SU-DHL-6 (cell line): ENCODE data around the gene IFNL1.

ENCODE experiments used
- H2AFZ ChIP-seq: fragments of 200-600 bp; sonication (generic); 2 replicates; pipeline ENCODE4 v1.6.1; 2014; ENCODE audit warnings: low read depth, mild to moderate bottlenecking, moderate library complexity, mixed read lengths, antibody characterized with exemption, low read length; ENCODE audit not compliant: severe bottlenecking
- H3F3A ChIP-seq: fragments of 200-600 bp; shearing (Covaris generic); 2 replicates; pipeline ENCODE4 v1.6.0; 2016; ENCODE audit warnings: antibody characterized with exemption, mild to moderate bottlenecking; ENCODE audit not compliant: insufficient read depth
- H3K27ac ChIP-seq: fragments of 200-600 bp; sonication (generic); 2 replicates; pipeline ENCODE4 v1.5.1; 2016; ENCODE audit warnings: low read depth, mild to moderate bottlenecking, low read length, moderate library complexity, mixed read lengths
- H3K27me3 ChIP-seq: fragments of 200-600 bp; sonication (generic), shearing (Covaris generic); 2 replicates; pipeline ENCODE4 v1.6.0; 2014; ENCODE audit warnings: mild to moderate bottlenecking, low read length
- H3K36me3 ChIP-seq: fragments of 200-600 bp; sonication (generic); 2 replicates; pipeline ENCODE4 v1.6.1; 2014; ENCODE audit warnings: mild to moderate bottlenecking, low read length, mixed read lengths
- H3K4me2 ChIP-seq: fragments of 300-600, 200-600 bp; shearing (Covaris generic), sonication (generic); 2 replicates; pipeline ENCODE4 v1.6.0; 2014; ENCODE audit warnings: low read length, low read depth, mild to moderate bottlenecking; ENCODE audit not compliant: poor library complexity, severe bottlenecking
- H3K4me3 ChIP-seq: fragments of 200-600 bp; sonication (generic); 2 replicates; pipeline ENCODE4 v1.5.1; 2014; ENCODE audit warnings: antibody characterized with exemption, low read length, mild to moderate bottlenecking, mixed read lengths; ENCODE audit not compliant: insufficient read depth, poor library complexity, severe bottlenecking
- H3K79me2 ChIP-seq: fragments of 200-600 bp; sonication (generic); 2 replicates; pipeline ENCODE4 v1.6.1; 2014; ENCODE audit warnings: mild to moderate bottlenecking, low read length, moderate library complexity; ENCODE audit not compliant: insufficient read depth
- H3K9ac ChIP-seq: fragments of 200-600 bp; sonication (generic); 2 replicates; pipeline ENCODE4 v1.7.0; 2014; ENCODE audit warnings: mild to moderate bottlenecking, low read length
- H3K9me2 ChIP-seq: fragments of 200-600 bp; sonication (generic); replicated peaks from 2 replicates; pipeline ENCODE4 v1.6.1; 2014; ENCODE audit warnings: low read length; ENCODE audit not compliant: insufficient read depth
- H3K9me3 ChIP-seq: fragments of 200-600 bp; sonication (generic); 2 replicates; pipeline ENCODE4 v1.6.1; 2014; ENCODE audit warnings: low read length, mixed read lengths; ENCODE audit not compliant: insufficient read depth
- H4K20me1 ChIP-seq: fragments of 200-600 bp; sonication (generic); 2 replicates; pipeline ENCODE4 v1.6.1; 2014; ENCODE audit warnings: low read depth, mild to moderate bottlenecking, antibody characterized with exemption, low read length, moderate library complexity, mixed read lengths
- EZH2phosphoT487 ChIP-seq: fragments of 200-600 bp; sonication (generic), shearing (Covaris generic); conservative IDR thresholded peaks from 2 replicates; pipeline ENCODE4 v1.6.1; 2018; ENCODE audit warnings: mild to moderate bottlenecking, antibody characterized with exemption, low read length, moderate library complexity, mixed read lengths
- TF ChIP-seq, protein P1 (sequence below): fragments of 200-600 bp; sonication (generic); IDR thresholded peaks from one replicate; pipeline ENCODE4 v1.5.1; 2017; ENCODE audit warnings: antibody characterized with exemption, mild to moderate bottlenecking, low read length, moderate library complexity; ENCODE audit not compliant: insufficient read depth, poor library complexity, severe bottlenecking

IFNL1 gene

DNA sequence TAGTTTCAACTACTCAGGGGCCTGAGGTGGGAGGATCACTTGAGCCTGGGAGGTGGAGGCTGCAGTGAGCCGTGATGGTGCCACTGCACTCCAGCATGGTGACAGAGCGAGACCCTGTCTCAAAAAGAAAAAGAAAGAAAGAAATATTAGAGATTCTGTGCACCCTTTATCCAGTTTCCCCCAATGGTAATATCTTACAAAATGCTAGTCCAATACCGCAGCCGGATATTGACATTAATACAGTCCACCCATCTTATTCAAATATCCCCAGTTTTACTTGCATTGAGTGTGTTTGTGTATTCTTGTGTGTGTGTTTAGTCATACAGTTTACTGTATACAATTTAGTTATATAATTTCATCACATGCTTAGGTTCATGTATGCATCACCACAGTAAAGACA, 39.0 kb upstream of the IFNL1 start:
- Histone ChIP-seq H3K79me2 (no peaks in the 10 kb centered on the region), H3K4me3 (no peak overlapping the region), H4K20me1 (no peaks in the 10 kb centered on the region), H3F3A (no peaks in the 10 kb centered on the region), H2AFZ (no peak overlapping the region), H3K27me3 (no peaks in the 10 kb centered on the region), H3K4me2 (no peak overlapping the region), H3K9ac (no peak overlapping the region), H3K9me2 (no peaks in the 10 kb centered on the region), H3K36me3 (no peaks in the 10 kb centered on the region), H3K9me3 (no peaks in the 10 kb centered on the region), H3K27ac (no peak overlapping the region)
- TF ChIP-seq EZH2phosphoT487, result no peak
- TF ChIP-seq, protein P1, sequence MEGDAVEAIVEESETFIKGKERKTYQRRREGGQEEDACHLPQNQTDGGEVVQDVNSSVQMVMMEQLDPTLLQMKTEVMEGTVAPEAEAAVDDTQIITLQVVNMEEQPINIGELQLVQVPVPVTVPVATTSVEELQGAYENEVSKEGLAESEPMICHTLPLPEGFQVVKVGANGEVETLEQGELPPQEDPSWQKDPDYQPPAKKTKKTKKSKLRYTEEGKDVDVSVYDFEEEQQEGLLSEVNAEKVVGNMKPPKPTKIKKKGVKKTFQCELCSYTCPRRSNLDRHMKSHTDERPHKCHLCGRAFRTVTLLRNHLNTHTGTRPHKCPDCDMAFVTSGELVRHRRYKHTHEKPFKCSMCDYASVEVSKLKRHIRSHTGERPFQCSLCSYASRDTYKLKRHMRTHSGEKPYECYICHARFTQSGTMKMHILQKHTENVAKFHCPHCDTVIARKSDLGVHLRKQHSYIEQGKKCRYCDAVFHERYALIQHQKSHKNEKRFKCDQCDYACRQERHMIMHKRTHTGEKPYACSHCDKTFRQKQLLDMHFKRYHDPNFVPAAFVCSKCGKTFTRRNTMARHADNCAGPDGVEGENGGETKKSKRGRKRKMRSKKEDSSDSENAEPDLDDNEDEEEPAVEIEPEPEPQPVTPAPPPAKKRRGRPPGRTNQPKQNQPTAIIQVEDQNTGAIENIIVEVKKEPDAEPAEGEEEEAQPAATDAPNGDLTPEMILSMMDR, result no peak

DNA sequence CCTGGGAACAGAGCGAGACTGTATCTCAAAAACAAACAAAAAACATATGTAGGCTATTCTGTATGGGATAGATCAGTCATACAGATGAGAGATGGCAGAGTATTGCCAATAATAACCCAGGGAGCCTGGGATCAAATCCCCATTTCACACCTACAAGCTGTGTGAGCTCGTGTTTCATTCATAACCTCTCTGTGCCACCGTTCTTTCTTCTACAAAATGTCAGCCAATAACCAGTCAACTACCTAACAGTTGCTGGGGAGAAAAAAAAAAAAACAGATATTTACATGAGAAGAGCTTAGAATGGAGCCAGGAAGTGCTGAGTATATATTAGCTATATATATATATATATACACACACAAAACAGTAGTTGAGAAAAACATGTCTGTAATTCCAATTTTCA, 34.5 kb upstream of the IFNL1 start:
- H3K27me3 ChIP-seq, result no peaks in the 10 kb centered on the region
- H3K4me2 ChIP-seq, result no peak overlapping the region
- H3K79me2 ChIP-seq, result no peaks in the 10 kb centered on the region
- H3K27ac ChIP-seq, result no peak overlapping the region
- no peak overlapping the region for H3K4me3 ChIP-seq
- H3K9me3 ChIP-seq, result no peaks in the 10 kb centered on the region
- H2AFZ ChIP-seq, result no peak overlapping the region
- no peaks in the 10 kb centered on the region for H4K20me1 ChIP-seq
- no peaks in the 10 kb centered on the region for H3K9me2 ChIP-seq
- no peaks in the 10 kb centered on the region for H3F3A ChIP-seq
- no peak overlapping the region for H3K9ac ChIP-seq
- H3K36me3 ChIP-seq, result no peaks in the 10 kb centered on the region
- TF ChIP-seq, protein P1, result no peak
- no peak for TF ChIP-seq EZH2phosphoT487

DNA sequence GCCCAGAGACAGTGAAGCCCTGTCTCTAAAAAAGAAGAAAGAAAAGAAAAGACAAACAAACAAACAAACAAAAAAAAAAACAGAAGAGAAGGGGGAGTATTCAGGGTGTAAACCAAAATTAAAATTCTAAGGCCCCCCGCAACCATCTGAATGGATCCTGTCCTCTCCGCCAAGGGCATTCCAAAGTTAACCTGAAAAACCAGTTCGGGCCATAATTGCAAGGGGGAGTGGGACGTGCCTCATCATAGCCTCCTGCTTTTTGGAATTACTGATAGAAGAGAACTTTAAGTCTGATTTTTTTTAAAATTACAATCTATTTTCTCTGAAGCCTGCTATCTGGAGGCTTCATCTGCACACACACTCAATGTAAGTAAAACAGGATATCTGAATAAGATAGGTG, 33.7 kb upstream of the IFNL1 start:
- Histone ChIP-seq H3K27me3 (no peaks in the 10 kb centered on the region), H3K79me2 (no peaks in the 10 kb centered on the region), H3K9me3 (no peaks in the 10 kb centered on the region), H3K9me2 (no peaks in the 10 kb centered on the region), H3K36me3 (no peaks in the 10 kb centered on the region), H3K4me3 (no peak overlapping the region), H2AFZ (no peak overlapping the region), H3K27ac (no peak overlapping the region), H3F3A (no peaks in the 10 kb centered on the region), H4K20me1 (no peaks in the 10 kb centered on the region), H3K9ac (no peak overlapping the region), H3K4me2 (no peak overlapping the region)
- no peak for TF ChIP-seq EZH2phosphoT487
- TF ChIP-seq, protein P1, result no peak

DNA sequence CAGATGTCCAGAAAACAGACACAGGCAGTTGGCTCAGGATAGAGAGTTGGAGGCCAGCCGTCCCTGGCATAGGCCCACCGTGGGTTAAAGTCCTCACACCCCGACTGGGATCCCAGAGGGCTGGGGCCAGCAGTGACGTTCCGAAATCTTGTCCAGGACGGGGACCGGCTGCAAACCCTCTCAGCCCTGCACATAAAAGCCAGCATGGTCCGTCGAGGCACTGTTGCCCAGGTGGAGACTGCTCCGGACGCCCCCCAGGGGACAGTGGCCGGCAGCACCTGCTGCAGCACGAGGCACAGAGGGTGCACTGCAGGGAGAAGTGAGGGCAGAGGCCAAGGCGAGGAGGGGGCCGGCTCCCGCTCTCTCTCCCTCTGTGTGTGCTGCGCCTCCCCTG, 32.3 kb upstream of the IFNL1 start:
- no peaks in the 10 kb centered on the region for H3K9me3 ChIP-seq
- no peaks in the 10 kb centered on the region for H3K79me2 ChIP-seq
- no peaks in the 10 kb centered on the region for H3F3A ChIP-seq
- H3K36me3 ChIP-seq, result no peaks in the 10 kb centered on the region
- H3K9me2 ChIP-seq, result no peaks in the 10 kb centered on the region
- H4K20me1 ChIP-seq, result no peaks in the 10 kb centered on the region
- no peak overlapping the region for H3K4me3 ChIP-seq
- H3K27me3 ChIP-seq, result no peaks in the 10 kb centered on the region
- H2AFZ ChIP-seq, result no peak overlapping the region
- no peak overlapping the region for H3K4me2 ChIP-seq
- H3K9ac ChIP-seq, result no peak overlapping the region
- TF ChIP-seq EZH2phosphoT487, result no peak
- TF ChIP-seq, protein P1, result no peak
- no peak overlapping the region for H3K27ac ChIP-seq
